Medulla oblongata (tissue), 1 donor: Measurements from ENCODE around the gene SCAF4.
"Not testable (repeated sequence)": the region's sequence is repeated elsewhere in the genome, so short reads cannot be mapped to it uniquely, and the experiment has no call there.

ENCODE experiments used
- DNase-seq: peaks from one replicate; pipeline ENCODE4 v3.0.0-alpha.2; 2015; ENCODE audit errors: extremely low spot score

The SCAF4 gene, protein sequence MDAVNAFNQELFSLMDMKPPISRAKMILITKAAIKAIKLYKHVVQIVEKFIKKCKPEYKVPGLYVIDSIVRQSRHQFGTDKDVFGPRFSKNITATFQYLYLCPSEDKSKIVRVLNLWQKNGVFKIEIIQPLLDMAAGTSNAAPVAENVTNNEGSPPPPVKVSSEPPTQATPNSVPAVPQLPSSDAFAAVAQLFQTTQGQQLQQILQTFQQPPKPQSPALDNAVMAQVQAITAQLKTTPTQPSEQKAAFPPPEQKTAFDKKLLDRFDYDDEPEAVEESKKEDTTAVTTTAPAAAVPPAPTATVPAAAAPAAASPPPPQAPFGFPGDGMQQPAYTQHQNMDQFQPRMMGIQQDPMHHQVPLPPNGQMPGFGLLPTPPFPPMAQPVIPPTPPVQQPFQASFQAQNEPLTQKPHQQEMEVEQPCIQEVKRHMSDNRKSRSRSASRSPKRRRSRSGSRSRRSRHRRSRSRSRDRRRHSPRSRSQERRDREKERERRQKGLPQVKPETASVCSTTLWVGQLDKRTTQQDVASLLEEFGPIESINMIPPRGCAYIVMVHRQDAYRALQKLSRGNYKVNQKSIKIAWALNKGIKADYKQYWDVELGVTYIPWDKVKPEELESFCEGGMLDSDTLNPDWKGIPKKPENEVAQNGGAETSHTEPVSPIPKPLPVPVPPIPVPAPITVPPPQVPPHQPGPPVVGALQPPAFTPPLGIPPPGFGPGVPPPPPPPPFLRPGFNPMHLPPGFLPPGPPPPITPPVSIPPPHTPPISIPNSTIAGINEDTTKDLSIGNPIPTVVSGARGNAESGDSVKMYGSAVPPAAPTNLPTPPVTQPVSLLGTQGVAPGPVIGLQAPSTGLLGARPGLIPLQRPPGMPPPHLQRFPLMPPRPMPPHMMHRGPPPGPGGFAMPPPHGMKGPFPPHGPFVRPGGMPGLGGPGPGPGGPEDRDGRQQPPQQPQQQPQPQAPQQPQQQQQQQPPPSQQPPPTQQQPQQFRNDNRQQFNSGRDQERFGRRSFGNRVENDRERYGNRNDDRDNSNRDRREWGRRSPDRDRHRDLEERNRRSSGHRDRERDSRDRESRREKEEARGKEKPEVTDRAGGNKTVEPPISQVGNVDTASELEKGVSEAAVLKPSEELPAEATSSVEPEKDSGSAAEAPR

DNA sequence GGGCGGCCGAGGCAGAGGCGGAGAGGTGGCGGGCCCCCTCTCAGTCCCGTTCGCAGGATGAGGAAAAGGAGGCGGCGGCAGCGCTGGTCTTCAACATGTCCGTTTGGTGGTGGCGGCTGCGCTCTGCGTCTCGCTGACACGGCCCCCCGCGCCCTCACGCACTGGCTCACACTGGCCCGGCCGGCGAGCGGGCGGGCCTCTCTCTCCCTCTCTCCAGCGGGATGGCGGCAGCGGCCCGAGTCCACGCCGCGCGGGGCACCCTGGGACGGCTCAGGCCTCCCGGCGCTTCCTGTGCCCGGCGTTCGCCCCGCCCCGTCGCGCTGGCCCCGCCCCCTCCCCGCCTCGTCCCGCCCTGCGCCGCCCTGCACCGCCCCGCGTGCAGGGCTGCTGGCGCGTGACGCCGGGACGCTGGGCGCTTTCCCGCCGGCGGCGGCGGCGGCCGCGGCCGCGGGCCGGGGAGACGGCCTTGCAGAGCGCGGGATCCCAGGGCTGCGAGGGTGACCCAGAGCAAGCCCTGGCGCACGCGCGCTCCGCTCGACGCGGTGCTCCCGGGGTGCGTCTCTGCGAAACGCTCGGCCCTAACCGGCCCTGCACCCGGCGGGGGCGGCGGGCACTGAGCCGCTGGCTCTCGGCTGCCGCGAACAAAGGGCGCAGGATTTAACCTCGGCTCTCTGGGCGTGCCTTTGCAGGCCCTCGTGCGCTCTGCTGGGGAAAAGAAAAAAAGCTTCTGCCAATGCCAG is at the start of gene SCAF4:
SCAF4 (minus strand) TSS at position 262 of the 740 bp plus-strand sequence. CDS start 426 bp downstream, outside the sequence.
- DNase-seq, result peak; percentile 93

GRCh38 chr21:31780944-31781343 is 49.0 kb upstream of the SCAF4 start:
- DNase-seq, result no peak

- no peak for DNase-seq
Measured at GRCh38 chr21:31778546-31778945, 46.6 kb upstream of the SCAF4 start.

GRCh38 chr21:31777857-31778256 is 45.9 kb upstream of the SCAF4 start:
- DNase-seq, result no peak

- no peak for DNase-seq
Measured at GRCh38 chr21:31774031-31774430, 42.1 kb upstream of the SCAF4 start.

DNA sequence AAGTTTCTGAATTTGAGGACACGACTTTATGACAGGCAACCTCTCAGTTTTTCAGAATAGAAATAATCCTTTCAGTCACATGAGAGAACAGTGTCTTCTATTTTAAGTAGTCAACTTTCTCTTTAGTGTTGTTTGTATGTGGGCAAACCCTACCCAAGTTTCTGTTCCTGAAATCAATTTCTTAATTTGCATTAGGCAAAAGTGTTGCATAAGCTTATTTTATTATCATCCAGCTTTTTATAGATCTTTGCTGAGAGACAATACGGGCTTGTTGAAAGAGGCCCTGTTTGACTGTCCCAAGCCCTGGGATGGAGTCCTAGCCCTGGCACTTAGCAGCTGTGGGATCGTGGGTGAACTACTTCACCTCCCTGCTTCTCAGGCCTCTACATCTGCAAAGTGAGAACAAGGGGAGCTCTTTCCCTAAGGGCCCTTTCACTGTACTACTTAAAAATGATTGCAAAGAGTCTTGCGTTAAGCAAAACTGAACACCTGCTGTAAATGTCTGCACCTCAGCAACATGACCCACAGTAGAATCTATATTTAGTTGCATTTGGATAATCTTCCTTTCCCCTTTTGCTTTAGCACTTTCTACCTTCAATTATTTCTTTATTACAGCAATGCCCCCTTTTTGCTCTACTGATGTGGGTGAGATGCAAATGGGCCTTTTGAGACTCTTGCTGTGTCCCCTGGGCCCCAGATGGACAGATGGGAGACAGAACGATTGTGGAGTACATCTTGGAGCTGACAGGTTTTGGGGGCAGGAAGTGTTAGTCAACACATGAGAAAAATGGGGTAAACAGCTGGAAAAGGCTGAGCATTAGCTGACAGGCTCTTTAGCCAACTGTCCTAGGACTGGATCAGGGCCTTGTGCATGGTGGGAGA is 41.0 kb upstream of the SCAF4 start:
- DNase-seq, result peak; percentile 8

- DNase-seq, result no peak
Measured at GRCh38 chr21:31771685-31772084, 39.8 kb upstream of the SCAF4 start.

DNA sequence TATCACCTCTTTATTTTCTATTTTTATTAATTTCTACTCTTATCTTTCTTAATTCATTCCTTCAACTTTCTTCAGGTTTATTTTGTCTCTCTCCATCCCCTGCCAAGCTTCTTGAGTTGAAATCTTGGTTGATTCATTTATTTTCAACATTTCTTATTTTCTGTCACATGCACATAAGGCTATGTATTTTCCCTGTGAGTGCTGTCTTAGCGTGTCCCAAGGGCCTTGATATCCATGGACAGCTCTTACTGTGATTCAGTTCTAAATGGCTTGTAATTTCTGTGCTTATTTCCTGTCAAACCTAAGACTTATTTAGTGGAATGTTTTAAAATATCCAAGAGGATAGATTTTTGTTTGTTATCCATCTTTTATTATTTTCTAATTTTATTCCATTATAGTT is 36.8 kb upstream of the SCAF4 start:
- DNase-seq, result no peak

- DNase-seq, result no peak
Measured at GRCh38 chr21:31766899-31767298, 35.0 kb upstream of the SCAF4 start.

DNA sequence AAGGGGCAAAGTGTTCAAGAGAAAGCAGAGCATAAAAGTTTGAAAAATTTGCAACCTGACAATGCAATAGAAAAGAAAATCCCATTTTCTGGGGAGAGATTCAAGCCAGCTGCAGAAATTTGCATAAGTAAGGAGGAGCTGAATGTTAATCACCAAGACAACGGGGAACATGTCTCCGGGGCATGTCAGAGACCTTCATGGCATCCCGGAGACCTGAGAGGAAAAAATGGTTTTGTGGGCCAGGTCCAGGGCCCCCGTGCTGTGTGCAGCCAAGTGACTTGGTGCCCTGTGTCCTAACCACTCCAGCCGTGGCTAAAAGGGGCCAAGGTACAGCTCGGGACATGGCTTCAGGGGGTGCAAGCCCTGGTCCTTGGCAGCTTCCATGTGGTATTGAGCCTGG is 33.9 kb upstream of the SCAF4 start:
- DNase-seq, result not testable (repeated sequence)

DNA sequence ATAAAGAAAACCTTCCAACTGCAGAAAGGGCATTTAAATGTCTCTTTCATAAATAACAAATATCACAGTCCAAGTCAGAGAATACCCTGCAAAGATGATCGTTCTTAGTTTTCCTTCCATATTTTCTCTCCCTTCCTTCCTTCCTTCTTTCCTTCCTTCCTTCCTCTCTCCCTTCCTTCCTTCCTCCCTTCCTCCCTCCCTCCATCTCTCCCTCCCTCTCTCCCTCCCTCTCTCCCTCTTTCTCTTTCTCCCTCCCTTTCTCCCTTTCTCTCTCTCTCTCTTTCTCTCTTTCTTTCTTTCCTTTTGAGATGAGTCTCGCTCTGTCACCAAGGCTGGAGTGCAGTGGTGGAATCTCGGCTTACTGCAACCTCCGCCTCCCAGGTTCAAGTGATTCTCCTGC is 29.0 kb upstream of the SCAF4 start:
- no peak for DNase-seq

DNA sequence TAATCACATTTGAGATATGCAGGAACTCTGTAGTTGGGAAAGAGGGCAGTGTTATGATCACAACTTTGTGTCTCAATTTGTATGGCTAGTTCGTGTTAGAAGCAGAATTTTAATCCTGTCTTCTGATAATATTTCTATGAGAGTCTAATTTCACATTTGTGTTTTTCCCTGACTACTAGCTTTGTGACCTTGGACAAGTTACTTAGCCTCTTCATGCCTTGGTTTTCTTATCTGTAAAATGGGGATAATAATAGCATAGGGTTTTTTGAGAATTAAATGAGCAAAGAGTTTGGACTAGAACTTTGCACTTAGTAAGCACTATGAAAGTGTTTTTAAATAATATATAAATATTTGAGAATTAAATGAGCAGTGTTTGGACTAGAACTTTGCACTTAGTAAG is 24.9 kb upstream of the SCAF4 start:
- no peak for DNase-seq

DNA sequence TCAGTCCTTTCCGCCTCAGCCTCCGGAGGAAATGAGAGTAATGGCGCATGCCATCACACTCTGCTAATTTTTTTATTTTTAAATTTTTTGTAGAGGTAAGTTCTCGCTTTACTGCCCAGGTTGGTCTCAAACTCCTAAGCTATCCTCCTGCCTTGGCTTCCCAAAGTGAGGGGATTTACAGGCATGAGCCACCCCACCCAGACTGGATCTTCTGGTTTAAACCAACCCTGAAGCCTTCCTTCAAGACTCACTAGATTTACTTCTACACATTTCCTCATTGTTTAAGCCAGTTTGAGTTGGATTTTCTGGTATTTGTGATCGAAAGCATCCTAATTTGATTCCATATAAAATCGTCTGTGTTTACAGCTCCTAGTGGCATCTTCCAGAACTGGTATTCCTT is 23.1 kb upstream of the SCAF4 start:
- DNase-seq, result no peak

- no peak for DNase-seq
Measured at GRCh38 chr21:31754708-31754960, 22.7 kb upstream of the SCAF4 start.

- DNase-seq, result no peak
Measured at GRCh38 chr21:31753949-31754707, 22.2 kb upstream of the SCAF4 start.

GRCh38 chr21:31752967-31753366 is 21.0 kb upstream of the SCAF4 start:
- no peak for DNase-seq

DNA sequence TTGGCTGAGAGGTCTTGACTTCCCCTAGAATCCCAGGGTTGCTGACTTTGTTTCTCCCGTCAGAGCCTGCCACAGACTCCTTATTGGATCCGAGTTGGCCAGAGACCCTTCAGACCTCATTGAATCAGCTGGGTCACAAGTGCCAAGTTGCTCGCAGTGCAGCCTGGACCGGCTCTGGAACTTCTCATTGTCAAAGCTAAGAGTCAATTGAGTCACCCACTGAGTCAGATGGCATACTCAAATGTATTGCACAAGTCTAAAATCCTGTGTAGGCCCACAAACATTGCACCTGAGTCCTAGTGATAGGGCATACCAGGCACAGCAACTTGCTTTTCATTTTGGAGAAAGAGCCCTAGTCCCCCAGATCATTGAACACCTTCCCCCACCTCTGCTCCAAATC is 20.4 kb upstream of the SCAF4 start:
- no peak for DNase-seq

GRCh38 chr21:31750843-31751242 is 18.9 kb upstream of the SCAF4 start:
- no peak for DNase-seq

DNA sequence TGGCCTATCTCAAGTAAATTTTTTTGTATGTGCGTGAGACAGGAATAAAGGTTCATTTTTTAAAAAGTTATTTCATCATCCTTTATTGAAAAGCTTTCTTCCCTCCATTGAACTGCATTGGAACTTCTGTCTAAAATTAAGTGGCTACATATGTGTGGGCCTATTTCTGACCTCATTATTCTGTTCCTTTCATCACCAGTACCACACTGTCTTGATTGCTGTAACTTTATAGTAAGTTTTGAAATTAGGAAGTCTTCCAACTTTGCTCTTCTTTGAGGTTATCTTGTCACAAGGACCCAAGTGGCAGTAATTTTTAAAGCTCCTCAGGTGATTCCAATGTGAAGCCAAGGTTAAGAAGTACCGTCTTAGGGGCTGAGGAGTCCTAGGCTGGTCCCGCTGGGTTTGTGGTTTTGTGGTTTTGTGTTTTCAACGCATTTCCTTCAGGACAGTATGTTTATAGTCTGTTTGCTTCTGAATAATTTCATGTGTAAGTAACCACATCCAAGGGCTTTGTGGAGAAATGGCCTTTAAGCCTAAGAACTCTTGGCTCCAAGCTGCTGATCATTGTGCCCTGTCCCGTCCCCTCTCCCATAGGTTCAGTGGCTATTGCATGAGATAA is 12.4 kb upstream of the SCAF4 start:
- DNase-seq, result no peak

- DNase-seq, result no peak
Measured at GRCh38 chr21:31743712-31744111, 11.8 kb upstream of the SCAF4 start.
